ENCODE results near the gene GPR161.

DNA sequence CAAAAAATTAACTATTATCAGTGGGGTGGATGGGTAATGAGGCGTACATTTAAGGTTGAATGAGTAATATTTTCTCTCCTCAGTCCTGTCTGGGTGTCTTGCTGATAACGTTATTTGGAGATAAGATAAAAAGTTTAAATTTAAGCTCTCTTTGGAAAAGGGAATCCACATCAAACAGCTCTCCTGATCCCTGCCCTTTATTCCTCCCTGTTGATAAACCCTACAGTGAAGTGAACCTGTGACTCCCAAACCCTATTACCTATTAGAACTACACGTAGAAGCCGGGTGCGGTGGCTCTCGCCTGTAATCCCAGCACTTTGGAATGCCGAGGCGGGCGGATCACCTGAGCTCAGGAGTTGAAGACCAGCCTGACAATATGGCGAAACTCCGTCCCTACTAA is 9.9 kb upstream of the GPR161 start:
- TF ChIP-seq, protein P1, sequence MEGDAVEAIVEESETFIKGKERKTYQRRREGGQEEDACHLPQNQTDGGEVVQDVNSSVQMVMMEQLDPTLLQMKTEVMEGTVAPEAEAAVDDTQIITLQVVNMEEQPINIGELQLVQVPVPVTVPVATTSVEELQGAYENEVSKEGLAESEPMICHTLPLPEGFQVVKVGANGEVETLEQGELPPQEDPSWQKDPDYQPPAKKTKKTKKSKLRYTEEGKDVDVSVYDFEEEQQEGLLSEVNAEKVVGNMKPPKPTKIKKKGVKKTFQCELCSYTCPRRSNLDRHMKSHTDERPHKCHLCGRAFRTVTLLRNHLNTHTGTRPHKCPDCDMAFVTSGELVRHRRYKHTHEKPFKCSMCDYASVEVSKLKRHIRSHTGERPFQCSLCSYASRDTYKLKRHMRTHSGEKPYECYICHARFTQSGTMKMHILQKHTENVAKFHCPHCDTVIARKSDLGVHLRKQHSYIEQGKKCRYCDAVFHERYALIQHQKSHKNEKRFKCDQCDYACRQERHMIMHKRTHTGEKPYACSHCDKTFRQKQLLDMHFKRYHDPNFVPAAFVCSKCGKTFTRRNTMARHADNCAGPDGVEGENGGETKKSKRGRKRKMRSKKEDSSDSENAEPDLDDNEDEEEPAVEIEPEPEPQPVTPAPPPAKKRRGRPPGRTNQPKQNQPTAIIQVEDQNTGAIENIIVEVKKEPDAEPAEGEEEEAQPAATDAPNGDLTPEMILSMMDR (IDR thresholded peaks at IDR 0.05; ENCODE audit: low read length): no peak
- TF ChIP-seq EZH2 (IDR thresholded peaks at IDR 0.05; ENCODE audit: borderline replicate concordance, low read length): no peak
